B cell (primary cell): ENCODE results near the gene SCAMP4. TPM values are rescaled to one million over a fixed set of nuclear protein-coding genes. Genes with fewer than 3 reads are reported as not detected.

Experiments
- ATAC-seq: fragments of 200-7000 bp; cut with Tn5 transposase; one replicate; pipeline ENCODE4 v1.10.0; 2021; ENCODE audit warnings: low read depth, mild to moderate bottlenecking, moderate number of reproducible peaks, moderate library complexity
- CTCF ChIA-PET: fragments of 350-600 bp; sonication (Branson Sonifier 250); formaldehyde crosslinking; loops from one replicate; lab custom pipeline; 2021; ENCODE audit warnings: antibody characterized with exemption, inconsistent platforms; lab: Charles Lee
- POLR2A ChIA-PET: fragments of 350-600 bp; sonication (Branson Sonifier 250); formaldehyde crosslinking; loops from one replicate; lab custom pipeline; 2021; ENCODE audit warnings: antibody characterized with exemption; lab: Charles Lee
- DNase-seq: peaks from one replicate; pipeline ENCODE4 v3.0.0; 2013
- H2AFZ ChIP-seq: 2 replicates; pipeline ENCODE4 v1.6.1; 2012; ENCODE audit warnings: mild to moderate bottlenecking, low read depth, low read length; ENCODE audit not compliant: insufficient read depth, poor library complexity, severe bottlenecking
- H3K27ac ChIP-seq, 2 donors: 1 replicate in 1 of 2; 2 replicates in 1 of 2; pipeline ENCODE4 v1.5.1; 2012 to 2013; ENCODE audit warnings: low read length in 2 of 2, mild to moderate bottlenecking in 2 of 2, moderate library complexity in 1 of 2
- H3K27me3 ChIP-seq, 4 experiments: fragments of 200-600 bp in 1 of 4; sonication (generic) in 1 of 4; replicated peaks in 1 of 4; 1 replicate in 2 of 4; 2 replicates in 2 of 4; pipeline versions ENCODE4 v1.6.1 to v1.7.0; 2013 to 2016; ENCODE audit warnings: low read length in 3 of 4, mild to moderate bottlenecking in 2 of 4, mixed read lengths in 1 of 4, moderate library complexity in 1 of 4; ENCODE audit not compliant: insufficient read depth in 4 of 4, control insufficient read depth in 3 of 4; ENCODE audit errors: control extremely low read depth in 1 of 4
- H3K36me3 ChIP-seq, 2 experiments: replicated peaks in 1 of 2; 1 replicate in 1 of 2; 2 replicates in 1 of 2; pipeline versions ENCODE4 v1.6.1 to v1.7.1; 2013; ENCODE audit warnings: low read length in 1 of 2; ENCODE audit not compliant: insufficient read depth in 2 of 2, control insufficient read depth in 1 of 2; ENCODE audit errors: control extremely low read depth in 1 of 2, extremely low read depth in 1 of 2
- H3K4me1 ChIP-seq, 2 donors: fragments of 200-600 bp in 1 of 2; sonication (generic) in 1 of 2; 1 replicate in 1 of 2; 2 replicates in 1 of 2; pipeline versions ENCODE4 v1.5.1 to v1.6.1; 2013 to 2017; ENCODE audit warnings: low read length in 2 of 2; ENCODE audit not compliant: control insufficient read depth in 2 of 2, insufficient read depth in 2 of 2
- H3K4me2 ChIP-seq: replicated peaks from 2 replicates; pipeline ENCODE3; 2012; ENCODE audit warnings: mild to moderate bottlenecking, low read depth, low read length; ENCODE audit not compliant: poor library complexity, severe bottlenecking
- H3K4me3 ChIP-seq, 5 experiments: fragments of 200-600 bp in 1 of 5; sonication (generic) in 1 of 5; 1 replicate in 3 of 5; 2 replicates in 2 of 5; pipeline versions ENCODE4 v1.5.1 to v1.7.0; 2011 to 2016; ENCODE audit warnings: low read length in 4 of 5, mild to moderate bottlenecking in 4 of 5, low read depth in 2 of 5, control low read depth in 1 of 5, moderate library complexity in 1 of 5; ENCODE audit not compliant: insufficient read depth in 1 of 5; ENCODE audit errors: control extremely low read depth in 1 of 5, extremely low read depth in 1 of 5
- H3K79me2 ChIP-seq: fragments of 200-600 bp; sonication (generic); one replicate; pipeline ENCODE4 v1.6.0; 2016; ENCODE audit warnings: low read length; ENCODE audit not compliant: control insufficient read depth, insufficient read depth
- H3K9ac ChIP-seq: fragments of 200-600 bp; sonication (generic); 2 replicates; pipeline ENCODE4 v1.6.1; 2017; ENCODE audit warnings: mild to moderate bottlenecking, low read length, moderate library complexity
- H3K9me3 ChIP-seq, 3 donors: one replicate each; pipeline versions ENCODE4 v1.6.1 to v1.7.1; 2013; ENCODE audit warnings: low read length in 2 of 3; ENCODE audit not compliant: control insufficient read depth in 2 of 3, insufficient read depth in 1 of 3; ENCODE audit errors: control extremely low read depth in 1 of 3
- H4K20me1 ChIP-seq: 2 replicates; pipeline ENCODE4 v1.6.0; 2012; ENCODE audit warnings: mild to moderate bottlenecking, low read length; ENCODE audit not compliant: insufficient read depth, control insufficient read depth, poor library complexity, severe bottlenecking
- H3K27ac Mint-ChIP-seq: one replicate; pipeline ENCODE4 v1.8.0; 2021; ENCODE audit warnings: mixed read lengths
- H3K27me3 Mint-ChIP-seq: one replicate; pipeline ENCODE4 v1.8.0; 2021; ENCODE audit warnings: mixed read lengths
- H3K4me1 Mint-ChIP-seq: one replicate; pipeline ENCODE4 v1.8.0; 2021; ENCODE audit warnings: mixed read lengths
- H3K4me3 Mint-ChIP-seq: one replicate; pipeline ENCODE4 v1.8.0; 2021; ENCODE audit warnings: mixed read lengths
- H3K9me3 Mint-ChIP-seq: one replicate; pipeline ENCODE4 v1.8.0; 2022; ENCODE audit warnings: mixed read lengths; ENCODE audit not compliant: insufficient read depth
- CTCF ChIP-seq: fragments of 200-600 bp; IDR thresholded peaks from one replicate; pipeline ENCODE4 v1.8.0; 2022; ENCODE audit warnings: antibody characterized with exemption, mild to moderate bottlenecking
- EZH2 ChIP-seq: IDR thresholded peaks from 2 replicates; pipeline ENCODE4 v1.6.1; 2012; ENCODE audit warnings: borderline replicate concordance, low read depth, mild to moderate bottlenecking, moderate library complexity, low read length; ENCODE audit not compliant: insufficient read depth, poor library complexity, severe bottlenecking
- WGBS: methylation state at CpG from one replicate; pipeline ENCODE4 v1.1.5; 2013; ENCODE audit warnings: missing lambda C conversion rate; ENCODE audit not compliant: insufficient coverage; 5-methylcytosine and 5-hydroxymethylcytosine counted together
- intact Hi-C: fragments of 100-400 bp; cut with micrococcal nuclease; formaldehyde crosslinking; loops from one replicate; pipeline ENCODE4 v1.10.0; 2022
- polyA plus RNA-seq: library from polyadenylated mRNA; depleted of rRNA; stranded (reverse); fragments of >200 nt; gene quantifications from 2 replicates; pipeline ENCODE4 v1.2.3, GENCODE V29; 2012
- total RNA-seq, 2 donors: library from RNA; stranded (reverse); fragments of 120-200 nt in 1 of 2; gene quantifications; 1 replicate in 1 of 2; 2 replicates in 1 of 2; pipeline versions ENCODE4 v1.2.3 to v1.2.4, GENCODE V29; 2013 to 2022

SCAMP4 gene
- total and polyA plus RNA-seq, 2 donors (not counting 1 experiment from before 2014, with no cell fraction given): 47.9 to 60.0 TPM

- CTCF ChIA-PET: no interaction called here
- TF ChIP-seq EZH2 (no peak), CTCF (no peak)
- H3K9ac ChIP-seq: no peak overlapping the region
- peak; percentile 30 for DNase-seq
- peaks cover 56% of the 10 kb centered on the region for H3K79me2 ChIP-seq
- Mint-ChIP-seq H3K27me3 (no peaks in the 10 kb centered on the region), H3K4me3 (peak overlapping the region; percentile 99), H3K9me3 (no peaks in the 10 kb centered on the region), H3K4me1 (peaks cover 33% of the 10 kb centered on the region), H3K27ac (peak overlapping the region; percentile 78)
- POLR2A ChIA-PET: interaction anchor here (0.6 kb wide), 1 partner anchor 21 kb away, joined by 9 read pairs; no protein-coding TSS in a partner anchor
- no peak overlapping the region for H2AFZ ChIP-seq
- peaks cover 0 to 13% of the 10 kb centered on the region in 2 experiments for H3K36me3 ChIP-seq
- peak overlapping the region; percentile 0 to 24 for H3K27ac ChIP-seq
- ATAC-seq: no peak
- H4K20me1 ChIP-seq: peaks cover 46% of the 10 kb centered on the region
- WGBS: 82% methylated on average over 24 of the region's 31 CpGs
- H3K4me2 ChIP-seq: peak overlapping the region; percentile 92
- no peaks in the 10 kb centered on the region for H3K27me3 ChIP-seq
- no peak overlapping the region for H3K4me3 ChIP-seq
- peaks cover 32 to 50% of the 10 kb centered on the region in 2 donors for H3K4me1 ChIP-seq
- no peaks in the 10 kb centered on the region for H3K9me3 ChIP-seq
- intact Hi-C loops: no loop called here
Observed at GRCh38 chr19:1882089-1882785, 23.0 kb upstream of the SCAMP4 start.
